BLaER1 (cell line): Measurements from ENCODE around the gene TIMM29.

Experiments
- H3K27ac ChIP-seq: shearing (Covaris generic); formaldehyde crosslinking; 2 replicates; pipeline ENCODE4 v1.8.1; 2022
- H3K27me3 ChIP-seq: shearing (Covaris generic); formaldehyde crosslinking; 2 replicates; pipeline ENCODE4 v1.8.1; 2022
- H3K36me3 ChIP-seq: shearing (Covaris generic); formaldehyde crosslinking; 2 replicates; pipeline ENCODE4 v1.8.1; 2022
- H3K4me1 ChIP-seq: shearing (Covaris generic); formaldehyde crosslinking; 2 replicates; pipeline ENCODE4 v1.8.1; 2022
- H3K4me2 ChIP-seq: shearing (Covaris generic); formaldehyde crosslinking; 2 replicates; pipeline ENCODE4 v1.8.1; 2022
- H3K4me3 ChIP-seq: shearing (Covaris generic); formaldehyde crosslinking; 2 replicates; pipeline ENCODE4 v1.8.1; 2022
- H3K9ac ChIP-seq: shearing (Covaris generic); formaldehyde crosslinking; 2 replicates; pipeline ENCODE4 v1.8.1; 2022
- H3K9me3 ChIP-seq: shearing (Covaris generic); formaldehyde crosslinking; 2 replicates; pipeline ENCODE4 v1.8.1; 2022
- H4K20me1 ChIP-seq: shearing (Covaris generic); formaldehyde crosslinking; 2 replicates; pipeline ENCODE4 v1.8.1; 2022
- Cebpa-rat ChIP-seq: shearing (Covaris generic); IDR thresholded peaks from 2 replicates; pipeline ENCODE4 v1.8.1; 2022

Gene TIMM29

GRCh38 chr19:10977742-10978092 is 49.1 kb downstream of the TIMM29 start:
- H3K4me1 ChIP-seq, result peaks cover 99% of the 10 kb centered on the region
- H3K27me3 ChIP-seq, result no peaks in the 10 kb centered on the region
- H3K9me3 ChIP-seq, result no peaks in the 10 kb centered on the region
- peaks cover 53% of the 10 kb centered on the region for H3K36me3 ChIP-seq
- peak overlapping the region; percentile 68 for H3K27ac ChIP-seq
- TF ChIP-seq Cebpa-rat, result no peak
- H3K9ac ChIP-seq, result peak overlapping the region; percentile 45
- peaks cover 98% of the 10 kb centered on the region for H4K20me1 ChIP-seq
- no peak overlapping the region for H3K4me3 ChIP-seq
- H3K4me2 ChIP-seq, result peak overlapping the region; percentile 87
